ENCODE data around the gene GRIP1.

GRIP1 gene

GRCh38 chr12:66312189-66312588, 366.7 kb downstream of the GRIP1 start:
- peak; percentile 36 for DNase-seq

GRCh38 chr12:66309606-66310005, 369.3 kb downstream of the GRIP1 start:
- no peak for DNase-seq

- DNase-seq: no peak
These were observed 374.5 kb downstream of the GRIP1 start for GRCh38 chr12:66304296-66304900.

- peak; percentile 19 for DNase-seq
These were observed 375.5 kb downstream of the GRIP1 start for GRCh38 chr12:66303316-66303804.

- no peak for DNase-seq
These were observed 376.1 kb downstream of the GRIP1 start for GRCh38 chr12:66302827-66303169.

GRCh38 chr12:66301944-66302826, 376.7 kb downstream of the GRIP1 start, which contains the start of gene HELB:
Gene HELB, plus strand, starts transcription at chr12:66302493. Its CDS starts 111 bp downstream, at chr12:66302604.
- DNase-seq: peak; percentile 99

GRCh38 chr12:66297923-66298322, 381.0 kb downstream of the GRIP1 start:
- no peak for DNase-seq
